Measurements from ENCODE around the gene MTARC2. TPM values are rescaled to one million over a fixed set of nuclear protein-coding genes. Genes with fewer than 3 reads are reported as not detected.

The MTARC2 gene
- polyA plus RNA-seq, 1 of the 3 experiments (the other 2 are of a cell fraction) = 6.1 TPM

- H3K9ac ChIP-seq = no peak overlapping the region
- TF ChIP-seq JUND (IDR thresholded peaks at IDR 0.05) (no peak), RCOR1 (IDR thresholded peaks at IDR 0.05; ENCODE audit: low read length) (no peak), PBX3 (IDR thresholded peaks at IDR 0.05) (no peak), GABPA (IDR thresholded peaks at IDR 0.05; ENCODE audit: low read depth) (no peak), SMC3 (IDR thresholded peaks at IDR 0.05; ENCODE audit: low read depth, low read length) (no peak), MAX (IDR thresholded peaks at IDR 0.05; ENCODE audit: low read depth) (no peak), CTCF (IDR thresholded peaks at IDR 0.05) (no peak), IRF3 (IDR thresholded peaks at IDR 0.05; ENCODE audit: low read depth, low read length) (no peak), POLR2AphosphoS5 (IDR thresholded peaks at IDR 0.05; ENCODE audit: low read depth, low read length) (no peak), SIN3A (IDR thresholded peaks at IDR 0.05; ENCODE audit: borderline replicate concordance, low read depth, low read length) (no peak)
- no peaks in the 10 kb centered on the region for H3K27me3 ChIP-seq (ENCODE audit: insufficient read depth)
- H3F3A ChIP-seq (replicated peaks; ENCODE audit: insufficient read depth) = no peaks in the 10 kb centered on the region
- H3K9me3 ChIP-seq = no peaks in the 10 kb centered on the region
- WGBS (ENCODE audit: low lambda C conversion rate) = 86% methylated on average over 7 of the region's 7 CpGs
- DNase-seq = no peak
- H3K4me3 ChIP-seq (ENCODE audit: low read depth in 2 of 2, low read length in 1 of 2) = no peak overlapping the region
- H3K9me2 ChIP-seq = no peaks in the 10 kb centered on the region
- no peak overlapping the region for H2AFZ ChIP-seq (ENCODE audit: low read depth)
- H3K4me1 ChIP-seq (ENCODE audit: control insufficient read depth in 1 of 2, insufficient read depth in 2 of 2, low read depth in 1 of 2, low read length in 1 of 2) = no peaks in the 10 kb centered on the region
- H3K4me2 ChIP-seq = no peak overlapping the region
- H4K20me1 ChIP-seq (ENCODE audit: insufficient read depth) = no peaks in the 10 kb centered on the region
- no peaks in the 10 kb centered on the region for H3K79me2 ChIP-seq (ENCODE audit: insufficient read depth)
- CTCF ChIA-PET = interaction anchor here (1.0 to 6.0 kb wide), 4 partner anchors 14 to 481 kb away, joined by 3 to 59 read pairs (median 5); partner anchors contain the start of gene MTARC2
- H3K27ac ChIP-seq (ENCODE audit: low read depth in 2 of 2, low read length in 1 of 2) = no peak overlapping the region
- H3K36me3 ChIP-seq (replicated peaks in 1 of 2; ENCODE audit: control insufficient read depth in 1 of 2, insufficient read depth in 2 of 2, low read length in 1 of 2) = peaks cover 0 to 11% of the 10 kb centered on the region in 2 experiments
- POLR2A ChIA-PET = no interaction called here
Measured at GRCh38 chr1:220761688-220762427, 13.7 kb downstream of the MTARC2 start.

- 92% methylated on average over 3 of the region's 3 CpGs for WGBS (ENCODE audit: low lambda C conversion rate)
- no peak for DNase-seq
- POLR2A ChIA-PET = no interaction called here
- Histone ChIP-seq H3K9me3 (no peaks in the 10 kb centered on the region), H3K4me2 (no peak overlapping the region), H3K27ac (ENCODE audit: low read depth in 2 of 2, low read length in 1 of 2) (no peak overlapping the region), H4K20me1 (ENCODE audit: insufficient read depth) (no peaks in the 10 kb centered on the region), H3K79me2 (ENCODE audit: insufficient read depth) (no peaks in the 10 kb centered on the region), H3F3A (replicated peaks; ENCODE audit: insufficient read depth) (no peaks in the 10 kb centered on the region), H3K36me3 (replicated peaks in 1 of 2; ENCODE audit: control insufficient read depth in 1 of 2, insufficient read depth in 2 of 2, low read length in 1 of 2) (peaks cover 0 to 11% of the 10 kb centered on the region in 2 experiments), H2AFZ (ENCODE audit: low read depth) (no peak overlapping the region), H3K27me3 (ENCODE audit: insufficient read depth) (no peaks in the 10 kb centered on the region), H3K9ac (no peak overlapping the region), H3K4me3 (ENCODE audit: low read depth in 2 of 2, low read length in 1 of 2) (no peak overlapping the region), H3K4me1 (ENCODE audit: control insufficient read depth in 1 of 2, insufficient read depth in 2 of 2, low read depth in 1 of 2, low read length in 1 of 2) (no peaks in the 10 kb centered on the region), H3K9me2 (no peaks in the 10 kb centered on the region)
- CTCF ChIA-PET = interaction anchor here (6.0 kb wide), 1 partner anchor 11 kb away, joined by 59 read pairs; no protein-coding TSS in a partner anchor
- TF ChIP-seq GABPA (IDR thresholded peaks at IDR 0.05; ENCODE audit: low read depth) = no peak
- TF ChIP-seq JUND (IDR thresholded peaks at IDR 0.05) = no peak
- no peak for TF ChIP-seq RXRA (IDR thresholded peaks at IDR 0.05; ENCODE audit: borderline replicate concordance, low read depth)
- no peak for TF ChIP-seq RAD21 (IDR thresholded peaks at IDR 0.05; ENCODE audit: low read length)
- TF ChIP-seq NRF1 (IDR thresholded peaks at IDR 0.05; ENCODE audit: low read depth, low read length) = no peak
- TF ChIP-seq EP300 (IDR thresholded peaks at IDR 0.05; ENCODE audit: borderline replicate concordance in 1 of 2, low read depth in 1 of 2, low read length in 1 of 2) = no peak
- no peak for TF ChIP-seq ZBTB33 (IDR thresholded peaks at IDR 0.05; ENCODE audit: borderline replicate concordance, low read depth)
- TF ChIP-seq MXI1 (IDR thresholded peaks at IDR 0.05; ENCODE audit: low read depth, low read length) = no peak
- TF ChIP-seq YY1 (IDR thresholded peaks at IDR 0.05; ENCODE audit: low read depth) = no peak
- TF ChIP-seq TEAD4 (IDR thresholded peaks at IDR 0.05; ENCODE audit: borderline replicate concordance, insufficient read depth) = no peak
- no peak for TF ChIP-seq NFIC (IDR thresholded peaks at IDR 0.05; ENCODE audit: borderline replicate concordance)
- no peak for TF ChIP-seq TAF1 (IDR thresholded peaks at IDR 0.05; ENCODE audit: borderline replicate concordance, low read depth, low read length)
Measured at GRCh38 chr1:220764757-220765156, 16.6 kb downstream of the MTARC2 start.
